ENCODE results near the gene BCL7A.
"Not testable (repeated sequence)": the region's sequence is repeated elsewhere in the genome, so short reads cannot be mapped to it uniquely, and the experiment has no call there.

Gene BCL7A

DNA sequence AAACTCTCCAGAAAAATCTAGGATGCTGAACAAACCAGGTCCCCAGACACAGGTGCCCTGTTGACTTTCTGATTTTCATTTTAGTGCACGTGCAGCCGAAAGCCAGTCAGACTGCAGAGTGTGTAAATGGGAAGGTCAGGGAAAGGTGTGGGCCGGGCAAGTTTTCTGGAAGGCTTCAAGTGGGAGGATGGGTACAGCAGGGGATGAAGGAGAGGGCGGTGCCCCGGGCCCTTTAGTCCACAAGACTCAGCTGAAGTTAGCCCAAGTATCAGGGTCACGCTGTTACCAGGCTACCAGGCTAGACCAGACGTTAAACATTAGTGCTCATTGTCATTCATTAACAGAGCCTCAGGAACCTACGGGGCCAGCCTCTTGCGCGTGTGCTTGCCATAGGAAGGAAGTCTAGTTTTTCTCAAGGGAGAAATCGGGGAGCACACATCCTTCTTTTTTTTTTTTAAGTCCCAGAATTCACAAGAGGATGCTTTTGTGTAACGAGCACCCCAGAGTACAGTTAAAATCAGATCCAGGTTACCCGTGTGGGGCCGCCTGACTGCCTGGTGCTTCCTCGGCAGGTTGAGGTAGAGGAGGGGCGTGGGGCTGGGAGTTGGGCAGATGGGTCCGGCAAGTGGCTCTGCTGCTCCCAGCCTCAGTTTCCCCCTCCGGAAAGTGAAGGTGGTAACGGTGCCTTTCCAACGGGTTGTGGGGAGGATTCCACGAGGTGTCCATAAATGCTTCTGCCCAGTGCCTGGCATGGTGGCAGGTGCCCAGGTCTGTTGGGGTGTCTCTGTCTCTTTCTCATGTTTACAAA, 19.1 kb downstream of the BCL7A start:
- H3K27ac ChIP-seq: no peak overlapping the region
- intact Hi-C loops (cut with DNase I; ENCODE audit: low total_unique reads): no loop called here
- peaks cover 14 to 94% (median 46%) of the 10 kb centered on the region in 3 donors for H3K36me3 ChIP-seq
- H3K4me3 ChIP-seq: no peak overlapping the region
- no peaks in the 10 kb centered on the region for H3K9me3 ChIP-seq
- TF ChIP-seq, protein P1, sequence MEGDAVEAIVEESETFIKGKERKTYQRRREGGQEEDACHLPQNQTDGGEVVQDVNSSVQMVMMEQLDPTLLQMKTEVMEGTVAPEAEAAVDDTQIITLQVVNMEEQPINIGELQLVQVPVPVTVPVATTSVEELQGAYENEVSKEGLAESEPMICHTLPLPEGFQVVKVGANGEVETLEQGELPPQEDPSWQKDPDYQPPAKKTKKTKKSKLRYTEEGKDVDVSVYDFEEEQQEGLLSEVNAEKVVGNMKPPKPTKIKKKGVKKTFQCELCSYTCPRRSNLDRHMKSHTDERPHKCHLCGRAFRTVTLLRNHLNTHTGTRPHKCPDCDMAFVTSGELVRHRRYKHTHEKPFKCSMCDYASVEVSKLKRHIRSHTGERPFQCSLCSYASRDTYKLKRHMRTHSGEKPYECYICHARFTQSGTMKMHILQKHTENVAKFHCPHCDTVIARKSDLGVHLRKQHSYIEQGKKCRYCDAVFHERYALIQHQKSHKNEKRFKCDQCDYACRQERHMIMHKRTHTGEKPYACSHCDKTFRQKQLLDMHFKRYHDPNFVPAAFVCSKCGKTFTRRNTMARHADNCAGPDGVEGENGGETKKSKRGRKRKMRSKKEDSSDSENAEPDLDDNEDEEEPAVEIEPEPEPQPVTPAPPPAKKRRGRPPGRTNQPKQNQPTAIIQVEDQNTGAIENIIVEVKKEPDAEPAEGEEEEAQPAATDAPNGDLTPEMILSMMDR (IDR thresholded peaks at IDR 0.05): no peak
- DNase-seq: no peak
- peaks cover 0 to 1% (median under 1%) of the 10 kb centered on the region in 4 donors for H3K4me1 ChIP-seq
- no peaks in the 10 kb centered on the region for H3K27me3 ChIP-seq

DNA sequence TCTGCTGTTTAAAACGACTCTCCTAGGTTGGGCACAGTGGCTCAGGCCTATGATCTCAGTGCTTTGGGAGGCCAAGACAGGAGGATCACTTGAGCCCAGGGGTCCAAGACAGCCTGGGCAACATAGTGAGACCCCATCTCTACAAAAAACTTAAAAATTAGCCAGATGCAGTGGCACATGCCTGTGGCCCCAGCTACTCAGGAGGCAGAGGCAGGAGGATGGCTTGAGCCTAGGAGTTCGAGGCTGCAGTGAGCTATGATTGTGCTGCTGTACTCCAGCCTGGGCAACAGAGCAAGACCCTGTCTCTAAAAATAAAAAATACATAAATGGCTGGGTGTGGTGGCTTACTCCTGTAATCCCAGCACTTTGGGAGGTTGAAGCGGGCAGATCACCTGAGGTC, 19.8 kb downstream of the BCL7A start:
- DNase-seq; intact Hi-C loops (cut with DNase I; ENCODE audit: low total_unique reads); H3K27ac ChIP-seq: not testable (repeated sequence)

GRCh38 chr12:122042910-122043309, 21.2 kb downstream of the BCL7A start:
- H3K27ac ChIP-seq: no peak overlapping the region
- no peaks in the 10 kb centered on the region for H3K27me3 ChIP-seq
- H3K4me1 ChIP-seq: no peaks in the 10 kb centered on the region
- intact Hi-C loops (cut with DNase I; ENCODE audit: low total_unique reads): no loop called here
- H3K9me3 ChIP-seq: no peaks in the 10 kb centered on the region
- H3K4me3 ChIP-seq: no peak overlapping the region
- DNase-seq: no peak
- TF ChIP-seq, protein P1 (IDR thresholded peaks at IDR 0.05): no peak
- H3K36me3 ChIP-seq: peaks cover 16 to 93% (median 40%) of the 10 kb centered on the region in 3 donors

More for the DNA sequence above, 19.8 kb downstream of the BCL7A start:
- peaks cover 15 to 94% (median 47%) of the 10 kb centered on the region in 3 donors for H3K36me3 ChIP-seq
- H3K4me3 ChIP-seq, H3K4me1 ChIP-seq, H3K27me3 ChIP-seq, H3K9me3 ChIP-seq: not testable (repeated sequence)

DNA sequence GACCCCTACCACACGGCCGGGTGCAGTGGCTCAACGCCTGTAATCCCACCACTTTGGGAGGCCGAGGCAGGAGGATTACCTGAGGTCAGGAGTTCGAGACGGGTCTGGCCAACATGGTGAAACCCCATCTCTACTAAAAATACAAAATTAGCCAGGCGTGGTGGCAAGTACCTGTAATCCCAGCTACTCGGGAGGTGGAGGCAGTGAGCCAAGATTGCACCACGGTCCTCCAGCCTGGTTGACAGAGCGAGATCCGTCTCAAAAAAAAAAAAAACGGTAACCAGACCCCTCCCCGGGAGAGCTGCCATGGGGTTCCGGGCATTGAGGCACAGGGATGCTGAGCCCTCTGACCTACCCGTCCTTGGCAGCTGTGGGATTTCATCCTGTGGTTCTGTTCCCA, 21.8 kb downstream of the BCL7A start:
- no peaks in the 10 kb centered on the region for H3K4me1 ChIP-seq
- no peak overlapping the region for H3K4me3 ChIP-seq
- intact Hi-C loops (cut with DNase I; ENCODE audit: low total_unique reads): no loop called here
- peaks cover 16 to 93% (median 40%) of the 10 kb centered on the region in 3 donors for H3K36me3 ChIP-seq
- no peaks in the 10 kb centered on the region for H3K9me3 ChIP-seq
- no peak overlapping the region for H3K27ac ChIP-seq
- TF ChIP-seq, protein P1 (IDR thresholded peaks at IDR 0.05): no peak
- no peak for DNase-seq
- H3K27me3 ChIP-seq: no peaks in the 10 kb centered on the region

DNA sequence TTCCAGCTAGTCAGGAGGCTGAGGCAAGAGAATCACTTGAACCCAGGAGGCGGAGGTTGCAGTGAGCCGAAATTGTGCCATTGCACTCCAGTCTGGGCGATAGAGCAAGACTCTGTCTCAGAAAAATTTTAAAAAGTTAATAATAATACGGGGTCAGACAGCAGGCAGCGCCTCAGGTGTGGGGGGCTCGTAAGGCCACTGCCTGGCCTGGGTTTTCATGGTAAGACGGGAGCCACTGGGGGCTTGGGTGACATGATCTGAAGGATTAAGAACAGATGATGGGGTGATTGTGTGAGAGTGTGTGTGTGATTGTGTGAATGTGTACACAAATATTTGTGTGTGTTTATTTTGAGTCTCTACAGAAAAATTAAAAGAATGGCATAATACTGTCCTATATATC, 23.6 kb downstream of the BCL7A start:
- TF ChIP-seq, protein P1 (IDR thresholded peaks at IDR 0.05): no peak
- H3K27ac ChIP-seq: no peak overlapping the region
- no peaks in the 10 kb centered on the region for H3K9me3 ChIP-seq
- no peaks in the 10 kb centered on the region for H3K27me3 ChIP-seq
- H3K4me3 ChIP-seq: no peak overlapping the region
- intact Hi-C loops (cut with DNase I; ENCODE audit: low total_unique reads): no loop called here
- DNase-seq: no peak
- H3K4me1 ChIP-seq: no peaks in the 10 kb centered on the region
- H3K36me3 ChIP-seq: peaks cover 16 to 78% (median 40%) of the 10 kb centered on the region in 3 donors

- Histone ChIP-seq H3K27ac (no peak overlapping the region), H3K36me3 (peaks cover 16 to 70% (median 40%) of the 10 kb centered on the region in 3 donors), H3K4me1 (peaks cover 0 to 9% (median 6%) of the 10 kb centered on the region in 4 donors), H3K9me3 (no peaks in the 10 kb centered on the region), H3K27me3 (no peaks in the 10 kb centered on the region), H3K4me3 (no peak overlapping the region)
- no peak for DNase-seq
- TF ChIP-seq, protein P1 (IDR thresholded peaks at IDR 0.05): no peak
- intact Hi-C loops (cut with DNase I; ENCODE audit: low total_unique reads): no loop called here
Observed at GRCh38 chr12:122046145-122046544, 24.5 kb downstream of the BCL7A start.
